ENCODE data around the gene MYO7B. TPM values are rescaled to one million over a fixed set of nuclear protein-coding genes. Genes with fewer than 3 reads are reported as not detected.
A peak's percentile ranks its signal among the peaks of the same experiment; 100 is the strongest.

MYO7B gene
- total RNA-seq, 2 donors from 2014 or later, result 244 to 262 TPM

DNA sequence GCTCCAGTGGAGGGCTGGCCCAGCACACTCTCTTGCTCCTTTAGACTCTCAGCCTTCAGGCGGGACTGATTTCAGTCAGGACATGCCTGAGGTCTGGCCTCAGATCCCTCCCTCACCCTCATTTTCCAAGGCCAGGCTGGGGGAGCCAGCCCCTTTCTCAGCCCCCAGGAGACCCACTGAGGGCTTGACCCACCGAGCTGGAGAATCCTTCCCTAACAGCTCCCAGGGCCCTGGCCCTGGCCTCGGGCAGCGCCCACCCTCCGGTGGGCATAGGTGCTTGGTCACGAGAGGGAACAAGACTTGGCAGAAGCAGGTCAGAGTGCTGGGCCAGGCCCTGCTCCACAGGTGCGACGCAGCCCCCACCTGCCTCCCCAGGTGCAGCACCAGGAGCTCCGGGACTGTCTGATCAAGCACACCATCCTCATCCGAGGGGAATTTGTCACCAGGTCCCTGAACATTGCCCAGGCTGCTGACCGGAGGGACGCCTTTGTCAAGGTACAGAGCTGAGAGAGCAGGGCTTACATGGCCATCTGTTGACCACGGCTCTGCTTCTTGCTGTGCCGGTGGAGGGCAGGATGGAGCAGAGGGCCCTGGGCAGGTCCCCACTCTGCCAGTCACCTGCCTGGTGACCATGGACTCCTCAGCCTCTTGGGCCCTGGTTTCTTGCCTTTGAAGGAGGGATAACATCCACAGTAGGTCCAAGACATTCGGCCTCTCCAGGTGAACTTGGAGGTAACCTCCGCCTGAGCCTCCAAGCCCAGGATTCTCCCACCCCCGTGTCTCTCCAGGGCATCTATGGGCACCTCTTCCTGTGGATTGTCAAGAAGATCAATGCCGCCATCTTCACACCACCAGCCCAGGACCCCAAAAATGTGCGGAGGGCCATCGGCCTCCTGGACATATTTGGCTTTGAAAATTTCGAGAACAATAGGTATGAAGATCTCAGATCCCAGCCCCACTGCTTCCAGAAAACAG lies 46.3 kb downstream of the MYO7B start:
- ATAC-seq (no peak), DNase-seq (no peak)
- intact Hi-C loops (cut with DNase I, micrococcal nuclease), result no loop called here

GRCh38 chr2:127582863-127583861 lies 47.7 kb downstream of the MYO7B start:
- intact Hi-C loops (cut with DNase I, micrococcal nuclease), result no loop called here
- no peak for ATAC-seq
- no peak for DNase-seq

DNA sequence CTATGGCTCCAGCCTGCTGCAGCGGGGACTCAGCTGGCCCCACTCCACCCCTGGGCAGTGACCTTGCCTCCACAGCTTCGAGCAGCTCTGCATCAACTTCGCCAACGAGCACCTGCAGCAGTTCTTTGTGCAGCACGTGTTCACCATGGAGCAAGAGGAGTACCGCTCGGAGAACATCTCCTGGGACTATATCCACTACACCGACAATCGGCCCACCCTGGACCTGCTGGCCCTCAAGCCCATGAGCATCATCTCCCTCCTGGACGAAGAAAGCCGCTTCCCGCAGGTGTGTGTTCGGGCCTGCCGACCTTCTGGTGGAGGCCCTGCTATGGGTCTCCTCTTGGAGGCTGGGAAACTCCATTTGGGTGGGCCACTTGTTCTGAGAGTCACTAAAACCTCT lies 48.6 kb downstream of the MYO7B start:
- DNase-seq (no peak), ATAC-seq (no peak)
- intact Hi-C loops (cut with DNase I, micrococcal nuclease), result no loop called here

- no peak for DNase-seq
These were observed 49.1 kb downstream of the MYO7B start for GRCh38 chr2:127584516-127585033.

GRCh38 chr2:127585270-127585807 lies 49.9 kb downstream of the MYO7B start:
- no peak for ATAC-seq
- intact Hi-C loops (cut with DNase I, micrococcal nuclease), result no loop called here
- no peak for DNase-seq

More at GRCh38 chr2:127584516-127585033, 49.1 kb downstream of the MYO7B start:
- intact Hi-C loops (cut with DNase I, micrococcal nuclease), result no loop called here
- no peak for ATAC-seq

GRCh38 chr2:127586136-127586535 lies 50.7 kb downstream of the MYO7B start:
- ATAC-seq, result no peak
- no peak for DNase-seq
- intact Hi-C loops (cut with DNase I, micrococcal nuclease), result no loop called here

- no peak for DNase-seq
- intact Hi-C loops (cut with DNase I, micrococcal nuclease), result no loop called here
- no peak for ATAC-seq
These were observed 51.3 kb downstream of the MYO7B start for GRCh38 chr2:127586746-127587295.

GRCh38 chr2:127588241-127588640 lies 52.8 kb downstream of the MYO7B start:
- intact Hi-C loops (cut with DNase I, micrococcal nuclease), result no loop called here
- DNase-seq (no peak), ATAC-seq (no peak)

DNA sequence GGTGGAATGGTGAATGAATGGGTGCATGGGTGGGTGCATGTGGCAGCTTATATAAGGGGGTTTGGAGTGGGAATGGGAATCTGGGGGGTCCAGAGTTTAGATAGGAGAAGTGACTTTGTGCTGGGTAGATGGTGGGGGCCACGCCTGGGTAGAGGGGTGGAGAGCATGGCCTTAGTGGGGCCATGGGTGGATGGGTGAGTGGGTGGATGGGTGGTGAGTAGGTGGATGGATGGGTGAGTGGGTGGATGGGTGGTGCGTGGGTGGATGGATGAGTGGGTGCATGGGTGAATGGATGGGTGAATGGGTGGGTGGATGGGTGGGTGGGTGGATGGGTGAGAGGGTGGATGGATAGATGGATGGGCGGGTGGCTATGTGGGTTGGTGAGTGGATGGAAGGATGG lies 53.9 kb downstream of the MYO7B start:
- no peak for ATAC-seq
- no peak for DNase-seq
- intact Hi-C loops (cut with DNase I, micrococcal nuclease), result no loop called here

- ATAC-seq (no peak), DNase-seq (no peak)
- intact Hi-C loops (cut with DNase I, micrococcal nuclease), result no loop called here
These were observed 54.4 kb downstream of the MYO7B start for GRCh38 chr2:127589841-127590240.

DNA sequence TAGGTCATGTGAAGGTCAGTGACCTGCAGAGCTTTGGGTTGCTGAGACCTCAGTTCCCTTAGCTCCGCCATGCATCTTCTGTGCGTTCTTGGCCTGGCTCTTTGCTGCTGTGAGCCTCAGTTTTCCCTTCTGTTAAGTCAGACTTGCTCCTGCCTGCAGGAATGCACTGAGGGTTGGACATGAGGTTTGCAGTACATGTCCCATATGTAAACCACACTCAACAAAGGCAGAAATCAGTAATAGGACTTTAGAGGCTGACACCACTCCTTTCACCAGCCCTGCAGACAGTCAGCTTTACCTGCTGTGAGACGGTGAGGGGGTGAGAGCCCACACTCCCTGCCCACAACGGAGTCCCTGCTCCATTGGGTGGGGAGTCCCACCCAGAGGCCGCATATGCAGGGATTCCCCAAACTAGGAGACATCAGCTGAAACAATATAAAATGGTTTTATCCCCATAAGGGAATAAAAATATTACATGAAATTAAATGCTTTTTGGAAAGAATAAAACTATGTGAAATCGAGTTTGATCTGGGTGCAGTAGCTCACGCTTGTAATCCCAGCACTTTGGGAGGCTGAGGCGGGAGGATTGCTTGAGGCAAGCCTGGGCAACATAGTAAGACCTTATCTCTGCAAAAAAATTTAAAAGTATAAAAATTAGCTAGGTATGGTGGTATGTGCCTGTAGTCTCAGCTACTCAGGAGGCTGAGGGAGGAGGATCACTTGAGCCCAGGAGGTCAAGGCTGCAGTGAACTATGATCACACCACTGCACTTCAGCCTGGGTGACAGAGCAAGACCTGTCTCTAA lies 55.1 kb downstream of the MYO7B start:
- intact Hi-C loops (cut with DNase I, micrococcal nuclease), result no loop called here
- ATAC-seq, result no peak
- DNase-seq, result no peak

GRCh38 chr2:127591221-127591923 lies 55.9 kb downstream of the MYO7B start:
- intact Hi-C loops (cut with DNase I, micrococcal nuclease), result no loop called here
- DNase-seq (peak in 1 of 2 donors; percentile 51), ATAC-seq (peak; percentile 37)

DNA sequence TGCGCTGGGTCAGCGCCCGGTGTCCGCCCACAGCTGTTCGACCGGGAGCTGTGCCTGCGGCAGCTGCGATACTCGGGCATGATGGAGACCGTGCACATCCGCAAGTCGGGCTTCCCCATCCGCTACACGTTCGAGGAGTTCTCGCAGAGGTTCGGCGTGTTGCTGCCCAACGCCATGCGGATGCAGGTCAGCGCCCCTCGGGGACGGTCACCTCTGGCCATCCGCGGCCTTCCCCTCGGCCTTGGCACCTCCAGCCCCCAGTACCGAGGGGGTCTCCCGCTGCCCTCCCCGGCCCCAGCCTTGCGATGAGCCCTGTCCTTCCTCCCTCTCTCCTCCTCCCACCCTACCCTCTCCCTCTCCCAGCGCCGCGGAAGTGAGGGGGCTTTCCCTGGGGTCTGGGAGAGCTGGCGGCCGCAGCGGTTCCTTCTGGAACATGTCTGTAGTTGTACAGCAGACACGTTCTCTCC lies 57.3 kb downstream of the MYO7B start:
- ATAC-seq, result no peak
- no peak for DNase-seq
- intact Hi-C loops (cut with DNase I, micrococcal nuclease), result no loop called here

GRCh38 chr2:127593228-127594115 lies 58.0 kb downstream of the MYO7B start:
- ATAC-seq (peak; percentile 28), DNase-seq (no peak)
- intact Hi-C loops (cut with DNase I, micrococcal nuclease), result no loop called here

DNA sequence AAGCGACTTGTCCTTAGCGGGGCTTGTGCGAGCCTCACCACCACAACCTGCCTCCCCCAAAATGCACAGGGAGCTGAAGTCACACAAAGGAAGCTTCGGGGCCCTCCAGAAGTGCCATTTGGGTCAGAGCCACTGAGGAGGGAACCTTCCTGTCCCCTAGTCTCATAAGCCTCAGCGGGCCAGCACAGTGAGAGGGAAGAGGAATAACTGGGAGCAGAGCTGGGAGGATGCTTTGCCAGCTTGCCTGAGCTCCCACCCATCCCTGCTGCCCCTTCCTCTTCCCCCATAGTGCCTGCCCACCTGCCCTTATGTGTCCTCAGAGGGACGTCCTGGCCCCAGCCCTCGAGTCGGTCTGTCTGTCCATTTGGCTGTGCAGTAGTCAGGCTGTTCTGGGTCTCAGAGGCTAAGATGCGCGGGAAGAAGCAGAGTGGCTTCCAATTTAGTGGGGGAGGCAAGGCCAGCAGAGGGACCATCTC lies 58.7 kb downstream of the MYO7B start:
- ATAC-seq (no peak), DNase-seq (no peak)
- intact Hi-C loops (cut with DNase I, micrococcal nuclease), result no loop called here

Data from left colon (tissue), 2 donors.